DMS 273 (cell line): ENCODE measurements around the gene SLFN12L.
"Not testable (repeated sequence)": the region's sequence is repeated elsewhere in the genome, so short reads cannot be mapped to it uniquely, and the experiment has no call there.

Experiments used
- DNase-seq: peaks from one replicate; lab custom pipeline; 2025; ENCODE audit not compliant: unreplicated experiment; lab: John Stamatoyannopoulos, UW

Gene SLFN12L

DNA sequence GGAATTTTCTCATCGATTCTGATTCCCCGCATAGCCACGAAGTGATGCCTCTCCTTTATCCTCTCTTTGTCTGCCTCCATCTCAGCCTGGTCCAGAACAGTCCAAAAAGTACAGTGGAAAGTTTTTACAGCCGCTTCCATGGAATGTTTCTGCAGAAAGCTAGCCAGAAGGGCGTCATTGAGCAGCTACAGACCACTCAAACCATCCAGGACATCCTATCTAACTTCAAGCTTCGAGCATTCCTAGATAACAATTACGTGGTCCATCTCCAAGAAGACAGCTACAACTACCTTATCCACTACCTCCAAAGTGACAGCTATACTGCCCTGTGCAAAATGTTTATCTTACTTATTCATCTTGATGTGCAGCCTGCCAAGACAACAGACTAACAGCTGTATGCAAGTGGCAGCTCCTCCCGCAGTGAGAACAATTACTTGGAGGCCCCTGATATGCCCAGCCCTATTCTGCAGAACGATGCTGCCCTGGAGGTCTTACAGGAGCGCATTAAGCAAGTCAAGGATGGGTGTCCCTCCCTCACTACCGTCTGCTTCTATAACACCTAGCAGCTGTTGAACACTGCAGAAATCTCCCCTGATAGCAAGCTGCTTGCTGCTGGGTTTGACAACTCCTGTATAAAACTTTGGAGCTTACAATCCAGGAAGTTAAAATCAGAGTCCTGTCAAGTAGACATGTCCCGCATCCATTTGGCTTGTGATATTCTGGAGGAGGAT, 38.9 kb downstream of the SLFN12L start:
- no peak for DNase-seq

DNA sequence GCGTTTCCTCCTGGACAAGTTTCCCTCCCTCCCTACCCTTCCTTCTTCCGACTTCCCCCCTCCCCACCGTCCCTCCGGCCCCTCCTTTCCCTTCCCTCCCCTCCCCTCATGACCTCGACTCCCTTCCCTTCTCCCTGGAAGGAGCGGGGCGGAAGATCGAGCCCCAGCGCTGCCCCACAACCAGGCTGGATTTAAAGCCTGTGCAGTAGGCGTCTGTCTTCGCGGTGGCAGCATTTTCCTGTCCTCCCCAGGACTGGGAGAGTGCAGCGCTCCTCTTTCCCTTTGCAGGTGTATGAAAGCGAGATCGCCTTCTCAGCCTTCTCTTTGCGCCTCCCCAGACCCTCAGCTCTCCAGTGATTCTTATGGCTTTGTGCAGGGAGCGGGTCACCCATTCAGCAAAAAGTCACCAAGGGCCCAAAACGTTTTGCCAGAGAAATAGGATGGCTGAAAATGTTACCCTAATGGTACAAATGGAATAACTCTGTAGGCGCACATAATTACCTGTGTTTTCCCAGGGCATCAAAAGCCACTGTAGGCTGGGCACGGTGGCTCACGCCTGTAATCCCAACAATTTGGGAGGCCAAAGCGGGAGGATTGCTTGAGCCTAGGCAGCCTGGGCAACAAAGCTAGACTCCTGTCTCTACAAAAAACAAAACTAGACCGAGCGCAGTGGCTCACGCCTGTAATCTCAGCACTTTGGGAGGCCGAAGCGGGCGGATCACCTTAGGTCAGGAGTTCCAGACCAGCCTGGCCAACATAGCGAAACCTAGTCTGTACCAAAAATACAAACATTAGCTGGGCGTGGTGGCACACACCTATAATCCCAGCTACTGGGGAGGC, 40.8 kb downstream of the SLFN12L start:
- no peak for DNase-seq

DNA sequence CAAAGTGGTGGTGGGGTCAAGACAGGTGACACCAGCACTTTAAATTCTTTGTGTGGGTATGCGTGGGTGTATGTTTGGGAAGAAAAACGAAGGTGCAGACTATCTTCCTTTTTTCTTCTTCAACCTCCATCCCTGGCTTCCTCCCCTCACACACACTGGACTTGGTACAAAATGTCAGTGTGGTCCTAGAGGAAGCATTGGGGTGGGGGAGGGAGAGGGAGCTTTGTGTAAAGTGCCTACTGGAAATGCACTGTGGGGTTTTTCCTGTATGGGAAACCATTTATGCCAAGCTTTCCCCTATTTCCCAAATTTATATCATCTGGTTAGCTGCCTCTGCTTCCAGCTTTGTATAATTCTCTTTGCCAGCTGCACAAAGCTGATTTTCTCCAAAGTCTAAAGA, 44.4 kb downstream of the SLFN12L start:
- DNase-seq: no peak

DNA sequence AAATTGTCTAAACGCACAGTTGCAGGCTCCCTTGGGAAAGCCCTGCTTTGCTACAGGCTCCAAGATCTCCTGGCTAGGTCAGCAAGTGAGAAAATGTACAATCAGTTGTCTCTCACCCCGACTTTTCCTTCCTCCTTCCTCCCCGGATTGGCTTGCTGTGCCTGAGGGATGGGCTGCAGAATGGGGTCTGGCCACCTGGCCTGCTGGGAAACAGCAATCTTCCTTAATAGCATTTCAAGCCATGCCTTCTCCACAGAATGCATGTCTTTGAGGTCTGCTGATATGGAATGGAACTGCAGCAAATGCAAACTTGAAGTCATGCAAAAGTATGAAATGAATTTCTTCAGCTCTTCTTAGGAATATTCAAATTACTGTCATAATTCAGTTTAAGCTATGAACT, 46.1 kb downstream of the SLFN12L start:
- no peak for DNase-seq

DNA sequence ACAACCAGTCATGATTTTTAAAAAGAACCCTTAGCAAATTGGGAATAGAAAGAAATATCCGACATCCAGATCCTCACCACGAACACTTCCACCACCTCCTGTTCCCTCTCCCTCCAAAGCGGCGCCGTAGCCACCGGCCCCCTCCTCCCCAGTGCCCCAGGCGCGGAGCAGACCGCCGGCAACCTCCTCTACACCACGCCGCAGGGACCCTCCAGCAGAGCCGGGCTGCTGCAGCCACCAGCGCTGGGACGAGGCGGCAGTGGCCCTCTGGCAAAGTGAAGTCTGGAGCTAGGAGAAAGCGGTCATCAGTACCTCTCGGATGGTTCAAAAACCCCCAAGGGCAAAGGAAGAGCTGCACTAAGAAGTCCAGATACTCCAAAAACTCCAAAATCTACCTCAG, 47.5 kb downstream of the SLFN12L start:
- no peak for DNase-seq

DNA sequence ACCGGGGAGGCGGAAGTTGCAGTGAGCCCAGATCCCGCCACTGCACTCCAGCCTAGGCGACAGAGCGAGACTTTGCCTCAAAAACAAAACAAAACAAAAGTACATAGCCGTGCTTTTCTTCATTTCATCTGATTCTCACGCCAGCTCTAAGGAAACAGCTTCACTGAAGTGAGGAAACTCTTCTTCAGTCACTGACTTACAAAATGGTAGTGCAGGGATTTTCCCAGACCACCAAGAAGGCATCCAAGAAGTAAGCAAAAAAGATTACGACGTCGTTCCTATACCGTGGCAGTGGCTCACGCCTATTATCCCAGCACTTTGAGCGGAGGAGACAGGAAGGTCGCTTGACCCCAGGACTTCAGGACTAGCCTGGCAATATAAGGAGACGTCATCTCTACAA, 48.5 kb downstream of the SLFN12L start:
- DNase-seq: no peak

DNA sequence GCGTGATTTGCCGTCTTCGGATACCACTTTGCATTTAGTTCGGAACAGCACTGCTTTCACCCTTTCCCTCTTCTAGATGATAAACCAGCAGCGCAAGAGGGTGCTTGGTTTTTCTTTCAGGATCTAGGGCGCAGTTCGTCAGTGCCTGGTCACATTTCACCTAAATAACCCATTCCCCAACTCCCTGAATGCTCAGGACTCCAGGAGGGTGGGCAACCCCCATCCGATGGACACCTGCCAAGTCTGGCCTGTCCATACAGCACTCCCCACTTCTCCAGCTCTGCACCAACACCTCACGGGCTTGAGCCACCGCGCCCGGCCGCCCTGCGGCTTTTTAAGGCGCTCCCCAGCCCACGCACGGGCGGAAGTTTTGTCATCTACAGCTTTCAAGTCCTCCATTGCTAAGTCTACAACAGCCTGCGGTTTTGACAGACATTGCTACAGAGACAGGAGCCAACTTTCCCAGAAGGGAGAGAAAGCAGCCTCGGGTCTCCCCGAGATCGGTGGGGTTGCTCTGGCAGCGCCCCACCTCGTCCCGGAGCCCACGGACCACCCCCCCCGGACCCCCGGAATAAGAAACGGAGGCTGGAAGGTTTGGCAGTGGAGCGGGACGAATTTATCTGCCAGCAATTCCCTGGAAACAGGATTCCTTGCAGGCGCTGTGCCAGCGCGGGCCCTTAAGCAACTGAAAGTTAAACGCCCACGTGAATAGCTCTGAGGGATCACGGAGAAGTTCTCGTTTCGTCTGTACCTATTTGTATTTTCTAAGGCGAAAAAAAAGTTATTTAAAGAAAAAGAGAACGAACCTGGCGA, 50.4 kb downstream of the SLFN12L start:
- DNase-seq: peak; percentile 56

DNA sequence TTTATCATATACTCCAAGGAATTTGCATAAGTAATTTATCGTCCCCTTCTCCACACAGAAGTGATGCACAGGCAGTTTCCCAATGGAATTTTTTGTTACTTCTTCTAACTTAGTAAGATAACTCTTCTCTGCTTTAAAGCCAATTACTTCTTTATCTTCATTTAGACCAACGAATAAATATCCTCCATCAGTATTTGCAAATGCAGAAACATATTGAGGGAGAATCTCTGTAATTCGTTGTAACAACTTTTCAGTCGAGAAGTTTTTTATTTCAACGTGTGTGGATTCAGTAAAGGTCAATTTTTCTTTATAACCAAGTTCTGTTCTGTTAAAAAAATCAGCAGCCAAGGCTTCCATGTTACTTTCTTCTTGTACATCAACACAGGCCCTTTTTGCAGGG, 58.2 kb downstream of the SLFN12L start:
- no peak for DNase-seq

DNA sequence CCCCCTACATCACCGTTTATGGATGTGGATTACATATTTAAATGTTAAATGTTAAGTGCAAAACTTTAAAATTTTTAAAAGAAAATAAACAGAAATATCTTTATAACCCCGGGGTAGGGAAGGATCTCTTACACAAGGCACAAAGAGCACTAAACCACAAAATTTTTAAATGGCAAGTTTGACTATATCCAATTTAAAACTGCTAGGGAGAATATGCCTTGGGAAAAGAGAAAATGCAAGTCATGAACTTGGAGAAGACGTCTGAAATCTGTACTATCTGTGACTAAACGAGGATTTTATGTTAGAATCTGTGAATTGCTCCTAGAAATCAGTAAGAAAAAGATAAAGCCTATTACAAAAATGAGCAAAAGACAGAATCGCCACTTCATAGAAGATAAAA, 60.2 kb downstream of the SLFN12L start:
- DNase-seq: no peak

DNA sequence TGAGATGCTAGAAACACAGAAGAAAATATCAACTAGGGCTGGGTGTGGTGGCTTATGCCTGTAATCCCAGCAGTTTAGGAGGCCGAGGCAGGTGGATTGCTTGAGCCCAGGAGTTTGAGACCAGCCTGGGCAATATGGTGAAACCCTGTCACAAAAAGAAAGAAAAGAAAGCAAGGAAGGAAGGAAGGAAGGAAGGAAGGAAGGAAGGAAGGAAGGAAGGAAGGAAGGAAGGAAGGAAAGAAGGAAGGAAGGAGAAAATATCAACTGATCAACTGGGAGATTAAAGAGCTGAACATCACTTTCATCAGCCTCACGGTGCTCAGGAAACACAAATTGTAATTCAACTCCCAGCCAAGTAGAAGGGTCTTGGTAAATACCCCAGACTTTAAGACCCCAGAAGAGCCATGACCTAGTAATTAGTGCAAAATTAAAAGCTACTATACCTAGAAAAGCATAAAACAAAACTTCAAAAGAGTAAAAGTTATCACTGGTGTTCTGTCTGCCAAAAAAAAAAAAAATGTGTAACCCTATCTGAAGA, 61.1 kb downstream of the SLFN12L start:
- DNase-seq: no peak

DNA sequence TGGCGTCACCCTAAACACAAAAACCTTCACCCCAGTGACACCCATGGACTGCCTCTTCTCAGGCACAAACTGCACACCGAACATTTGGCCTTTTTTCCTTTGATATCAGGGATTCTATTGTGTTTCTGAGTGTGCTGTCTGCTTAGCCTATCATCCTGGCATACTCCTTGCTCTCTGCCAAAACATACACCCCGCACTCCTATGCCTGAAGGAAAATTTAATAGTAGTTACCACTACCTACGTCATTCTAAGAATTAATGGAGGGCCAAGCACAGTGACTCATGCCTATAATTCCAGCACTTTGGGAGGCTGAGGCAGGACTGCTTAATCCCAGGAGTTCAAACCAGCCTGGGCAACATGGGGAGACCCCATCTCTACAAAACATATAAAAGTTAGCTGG, 69.0 kb downstream of the SLFN12L start:
- DNase-seq: no peak

DNA sequence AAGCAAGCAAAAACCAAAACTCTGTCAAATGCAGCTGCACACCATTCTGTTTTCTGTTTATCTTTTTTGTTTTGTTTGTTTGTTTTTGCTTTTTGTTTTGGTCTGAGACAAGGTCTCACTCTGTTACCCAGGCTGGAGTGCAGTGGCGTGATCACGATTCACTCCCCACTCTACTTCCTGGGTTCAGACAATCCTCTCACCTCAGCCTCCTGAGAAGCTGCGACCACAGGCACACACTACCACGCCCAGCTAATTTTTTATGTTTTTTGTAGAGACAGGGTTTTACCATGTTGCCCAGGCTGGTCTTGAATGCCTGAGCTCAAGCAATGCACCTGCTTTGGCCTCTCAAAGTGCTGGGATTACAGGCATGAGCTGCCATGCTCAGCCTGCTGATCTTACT, 69.7 kb downstream of the SLFN12L start:
- no peak for DNase-seq

DNA sequence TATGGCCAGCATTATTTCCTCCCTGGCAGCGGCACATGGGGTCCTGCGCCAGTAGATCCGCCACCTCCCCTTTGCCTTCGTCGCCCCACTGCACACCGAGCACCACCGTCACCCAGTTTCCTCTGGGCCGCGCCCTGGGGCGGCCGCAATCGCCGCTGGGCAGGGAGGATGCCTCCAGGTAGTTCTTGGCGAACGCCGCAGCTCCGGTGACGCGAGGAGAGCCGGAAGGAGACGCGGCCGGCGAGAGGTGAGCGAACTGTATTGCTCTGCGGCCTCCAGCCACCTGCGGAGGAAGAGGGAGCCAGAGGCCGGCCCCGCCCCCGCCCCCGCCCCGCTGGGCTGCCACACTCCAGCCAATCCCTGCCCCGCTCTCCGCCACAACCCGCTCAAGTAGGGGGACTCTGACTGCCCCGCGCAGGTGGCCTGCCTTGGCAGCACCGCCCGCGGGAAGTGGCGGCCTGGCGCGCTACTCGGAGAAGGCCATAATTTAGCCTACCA, 77.1 kb downstream of the SLFN12L start:
- peak; percentile 38 for DNase-seq

DNA sequence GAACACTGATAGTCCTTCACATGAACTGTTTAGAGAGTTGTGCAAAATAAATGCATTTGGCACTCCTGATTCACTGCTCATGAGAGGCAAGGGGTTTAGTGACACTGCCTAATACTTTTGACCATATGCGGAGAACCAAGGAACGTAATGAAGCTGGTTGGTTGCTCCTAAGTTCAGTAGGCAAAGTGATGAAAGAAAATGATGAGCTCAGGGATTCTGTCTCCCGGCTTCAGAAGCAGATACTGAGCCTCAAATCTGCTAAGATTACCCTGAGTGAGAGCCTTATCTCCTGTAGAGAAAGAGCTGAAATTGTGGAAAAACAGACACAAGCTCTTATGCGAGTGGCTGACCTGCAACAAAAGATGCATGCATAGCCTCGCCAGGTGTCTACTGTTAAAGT, 83.4 kb downstream of the SLFN12L start:
- not testable (repeated sequence) for DNase-seq

DNA sequence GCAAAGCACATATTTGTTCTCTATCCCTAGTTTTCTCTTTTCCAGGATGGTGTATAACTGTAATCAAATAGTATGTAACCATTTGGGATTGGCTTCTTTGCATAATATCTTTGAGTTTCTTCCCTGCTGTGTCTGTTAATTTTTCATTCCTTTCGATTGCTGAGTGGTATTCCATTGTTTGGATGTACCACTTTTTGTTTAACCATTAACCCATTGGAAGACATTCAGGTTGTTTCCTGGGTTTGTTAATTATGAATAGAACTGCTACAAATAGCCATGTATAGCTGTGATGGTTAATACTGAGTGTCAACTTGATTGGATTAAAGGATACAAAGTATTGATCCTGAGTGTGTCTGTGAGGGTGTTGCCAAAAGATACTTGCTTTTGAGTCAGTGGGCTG, 84.3 kb downstream of the SLFN12L start:
- DNase-seq: no peak

DNA sequence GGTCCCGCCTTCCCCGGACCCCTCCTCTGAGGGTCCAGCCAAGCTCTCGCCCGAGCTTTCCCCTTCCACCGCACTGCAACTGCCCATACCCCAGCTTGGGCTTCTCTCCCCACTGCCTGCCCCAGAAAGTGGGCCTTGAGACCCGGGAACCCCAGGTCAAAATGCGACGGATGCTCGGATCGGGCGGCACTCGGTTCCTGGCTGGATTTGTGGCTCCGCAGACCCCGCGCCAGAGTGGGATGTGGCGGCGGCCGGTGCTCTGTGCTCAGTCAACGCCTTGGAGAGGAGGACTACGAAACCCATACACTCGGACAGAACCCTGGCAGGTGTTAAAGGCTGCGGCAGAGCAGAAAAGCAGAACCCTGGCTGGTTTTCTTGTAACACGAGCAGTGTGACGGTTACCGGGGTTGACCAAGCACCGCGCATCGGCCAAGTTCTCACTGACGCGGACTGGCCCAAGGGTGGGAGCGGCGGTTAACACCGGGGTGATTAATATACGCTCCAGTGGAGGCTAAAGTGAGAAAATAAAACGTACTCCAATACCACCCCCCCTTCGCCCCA, 88.0 kb downstream of the SLFN12L start:
- DNase-seq: peak; percentile 24

DNA sequence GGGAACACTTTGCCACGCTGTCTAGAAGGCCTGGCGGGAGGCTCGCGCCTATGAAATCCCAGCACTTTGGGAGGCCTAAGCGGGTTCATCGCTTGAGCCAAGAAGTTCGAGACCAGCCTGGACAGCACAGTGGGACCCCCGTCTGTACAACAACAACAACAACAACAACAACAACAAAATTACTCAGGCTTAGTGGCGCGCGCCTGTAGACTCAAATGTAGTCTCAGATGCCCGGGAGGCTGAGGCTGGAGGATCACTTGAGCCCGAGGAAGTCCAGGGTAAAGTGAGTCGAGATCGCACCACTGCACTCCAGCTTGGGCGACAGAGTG, 88.6 kb downstream of the SLFN12L start:
- no peak for DNase-seq

DNA sequence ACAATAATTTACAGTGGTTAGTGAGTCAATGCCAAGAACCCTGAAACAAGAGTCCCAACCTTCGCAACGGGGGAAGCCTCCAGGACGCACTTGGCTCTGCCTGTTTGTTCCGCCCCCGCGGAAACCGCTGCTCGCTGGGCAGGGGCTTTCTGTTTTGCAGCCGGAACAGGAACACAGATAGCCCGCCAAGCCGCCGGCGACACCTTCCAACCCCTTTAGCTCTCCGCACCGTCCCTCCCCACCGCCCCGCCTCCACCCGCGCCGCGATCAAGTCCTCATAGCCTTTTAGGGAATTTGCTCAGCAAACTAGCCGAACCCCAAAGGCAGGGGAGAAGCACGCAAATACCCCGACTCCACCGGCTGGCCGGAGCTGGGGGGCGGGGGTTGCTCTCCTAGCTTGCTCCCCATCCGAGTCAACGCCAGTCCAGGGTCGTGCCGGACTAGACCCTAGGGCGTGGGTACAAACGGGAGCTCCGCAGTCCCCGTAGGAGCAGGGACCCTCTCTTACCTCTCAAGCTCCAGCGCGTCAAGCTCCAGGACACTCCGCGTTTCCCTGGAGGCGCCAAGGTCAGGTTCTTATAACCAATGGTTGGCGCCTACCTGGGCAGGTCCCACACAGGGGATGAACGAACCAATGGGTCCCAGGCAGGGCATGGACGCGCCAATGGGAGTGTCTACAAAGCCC, 89.1 kb downstream of the SLFN12L start, which contains the start of gene SLFN13:
Gene SLFN13 (minus strand): TSS at position 553 of the 685 bp plus-strand sequence. CDS start 3,086 bp downstream, outside the sequence.
- peak; percentile 79 for DNase-seq

DNA sequence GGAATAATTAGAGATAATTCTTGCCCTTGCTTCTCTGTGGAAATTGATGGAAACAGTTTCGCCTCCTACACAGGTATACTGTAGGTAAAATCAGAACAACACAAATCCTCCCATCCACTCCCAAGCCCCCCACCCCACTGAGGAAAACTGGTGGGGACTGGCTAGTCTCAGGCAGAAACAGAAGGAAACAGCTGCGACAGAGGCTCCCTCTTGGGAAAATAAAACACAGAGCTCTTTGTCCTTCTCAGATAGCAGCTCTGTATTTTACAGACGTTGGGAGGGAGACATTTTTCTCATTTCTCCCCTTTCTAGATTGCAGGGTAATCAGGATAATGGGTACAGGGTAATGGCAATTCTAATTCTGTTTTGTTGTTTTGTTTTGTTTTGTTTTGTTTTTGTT, 90.0 kb downstream of the SLFN12L start:
- DNase-seq: no peak

DNA sequence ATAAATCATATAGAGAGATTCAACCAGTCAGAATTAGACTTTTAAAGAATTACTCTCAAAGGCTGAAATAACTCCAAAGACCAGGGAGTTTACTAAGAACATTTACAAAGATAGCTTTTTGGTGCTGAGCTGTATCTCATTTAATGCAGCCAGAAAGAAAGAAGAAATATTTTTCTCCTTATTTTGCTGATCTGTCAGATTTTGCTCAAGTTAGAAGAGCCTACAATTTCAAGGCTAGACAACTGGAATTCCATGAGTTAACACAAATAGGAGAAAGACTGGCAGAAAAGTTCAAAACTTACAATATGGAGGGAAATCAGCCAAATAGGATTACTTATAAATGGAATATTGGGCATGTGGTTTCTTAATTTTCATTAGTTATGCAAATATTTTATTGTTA, 99.0 kb downstream of the SLFN12L start:
- DNase-seq: no peak
